GM12878 (cell line): ENCODE data around the gene PSMB10. TPM values are rescaled to one million over a fixed set of nuclear protein-coding genes. Genes with fewer than 3 reads are reported as not detected.

Experiments used
- ATAC-seq: fragments of 200-7000 bp; cut with Tn5 transposase; 3 replicates; pipeline ENCODE4 v1.9.1; 2020; ENCODE audit warnings: mild to moderate bottlenecking, moderate library complexity
- BruUV-seq: library from RNA; stranded (reverse); fragments of 400-500 nt; replicated peaks from 2 replicates; lab custom pipeline; 2021; lab: Mats Ljungman, UMichigan
- CTCF ChIA-PET: fragments of 300-600 bp; sonication (Branson Sonifier 250); formaldehyde crosslinking; extraction: SDS; loops from one replicate; lab custom pipeline; 2021; ENCODE audit warnings: inconsistent platforms; lab: Yijun Ruan, JAX
- POLR2A ChIA-PET: fragments of 350-600 bp; formaldehyde crosslinking; extraction: SDS; loops from one replicate; lab custom pipeline; 2021; ENCODE audit warnings: inconsistent platforms; lab: Charles Lee
- RAD21 ChIA-PET: fragments of 300-600 bp; sonication (Branson Sonifier 250); formaldehyde crosslinking; loops from one replicate; lab custom pipeline; 2023; ENCODE audit warnings: antibody characterized with exemption; ENCODE audit not compliant: unreplicated experiment; lab: Charles Lee
- SMC1A ChIA-PET: fragments of 300-600 bp; sonication (Branson Sonifier 250); formaldehyde crosslinking; loops from one replicate; lab custom pipeline; 2023; ENCODE audit not compliant: unreplicated experiment, uncharacterized antibody; lab: Charles Lee
- DNase-seq: peaks from one replicate; pipeline ENCODE4 v3.0.0-alpha.2; 2011; ENCODE audit warnings: low read depth, low spot score
- FAIRE-seq: peaks from 3 replicates; lab custom pipeline; 2011; peaks lifted over from hg19 to GRCh38; lab: Jason Lieb, UNC
- H2AFZ ChIP-seq: 2 replicates; pipeline ENCODE4 v1.6.0; 2011; ENCODE audit warnings: low read depth, low read length, control low read depth; ENCODE audit not compliant: control insufficient read depth
- H3K27ac ChIP-seq: 2 replicates; pipeline ENCODE4 v1.5.1; 2011; ENCODE audit warnings: control low read depth; ENCODE audit not compliant: control insufficient read depth, insufficient read depth
- H3K27me3 ChIP-seq, 2 experiments: replicated peaks in 1 of 2; 2 replicates each; pipeline versions ENCODE4 v1.6.0 to v1.6.1; 2011; ENCODE audit warnings: low read length in 1 of 2; ENCODE audit not compliant: control insufficient read depth in 2 of 2, insufficient read depth in 2 of 2
- H3K36me3 ChIP-seq, 2 experiments: 2 replicates each; pipeline ENCODE4 v1.5.1; 2011; ENCODE audit warnings: low read length in 1 of 2; ENCODE audit not compliant: control insufficient read depth in 2 of 2, insufficient read depth in 2 of 2
- H3K4me1 ChIP-seq: 2 replicates; pipeline ENCODE4 v1.6.1; 2011; ENCODE audit warnings: mild to moderate bottlenecking, low read length, moderate library complexity, mixed read lengths; ENCODE audit not compliant: control insufficient read depth, insufficient read depth
- H3K4me2 ChIP-seq: 2 replicates; pipeline ENCODE4 v1.6.0; 2011; ENCODE audit warnings: control low read depth; ENCODE audit not compliant: control insufficient read depth, insufficient read depth
- H3K4me3 ChIP-seq: fragments of 200-600 bp; sonication (generic); 2 replicates; pipeline ENCODE4 v1.5.1; 2016
- H3K79me2 ChIP-seq: 2 replicates; pipeline ENCODE4 v1.6.0; 2011; ENCODE audit warnings: low read length; ENCODE audit not compliant: control insufficient read depth, insufficient read depth
- H3K9ac ChIP-seq: 2 replicates; pipeline ENCODE4 v1.8.0; 2011; ENCODE audit warnings: low read length, control low read depth, mixed read lengths; ENCODE audit not compliant: control insufficient read depth, insufficient read depth
- H3K9me3 ChIP-seq: replicated peaks from 3 replicates; pipeline ENCODE4 v1.5.1; 2011; ENCODE audit warnings: mild to moderate bottlenecking, low read length; ENCODE audit not compliant: control insufficient read depth, insufficient read depth
- H4K20me1 ChIP-seq: 2 replicates; pipeline ENCODE4 v1.6.0; 2011; ENCODE audit not compliant: control insufficient read depth, insufficient read depth
- ATF2 ChIP-seq: IDR thresholded peaks from 2 replicates; pipeline ENCODE4 v1.6.1; 2012; ENCODE audit warnings: low read length, inconsistent platforms
- CBX5 ChIP-seq: sonication (generic); IDR thresholded peaks from 2 replicates; pipeline ENCODE4 v1.6.1; 2016; ENCODE audit warnings: low read depth, moderate library complexity, mild to moderate bottlenecking, inconsistent platforms
- DPF2 ChIP-seq: fragments of 450-650 bp; IDR thresholded peaks from 2 replicates; pipeline ENCODE4 v1.6.1; 2017; ENCODE audit warnings: mild to moderate bottlenecking
- POLR2A ChIP-seq: IDR thresholded peaks from 2 replicates; pipeline ENCODE4 v1.6.1; 2011; ENCODE audit warnings: low read depth, mild to moderate bottlenecking, low read length
- SUZ12 ChIP-seq: fragments of 200-600 bp; sonication (generic); IDR thresholded peaks from one replicate; pipeline ENCODE4 v1.6.1; 2018; ENCODE audit warnings: antibody characterized with exemption, mild to moderate bottlenecking; ENCODE audit not compliant: unreplicated experiment
- USF2 ChIP-seq: IDR thresholded peaks from 2 replicates; pipeline ENCODE4 v1.6.1; 2011; ENCODE audit warnings: low read depth, low read length, improper control_type of control experiment, borderline replicate concordance
- ZNF592 ChIP-seq: fragments of 450-650 bp; IDR thresholded peaks from 2 replicates; pipeline ENCODE4 v1.6.1; 2017; ENCODE audit warnings: mild to moderate bottlenecking, moderate library complexity
- WGBS: methylation state at CpG from one replicate; pipeline ENCODE4 v1.1.6; 2016; ENCODE audit warnings: low lambda C conversion rate; ENCODE audit not compliant: insufficient replicate concordance, insufficient coverage; ENCODE audit errors: missing lambda C conversion rate; 5-methylcytosine and 5-hydroxymethylcytosine counted together
- in situ Hi-C: fragments of 300-500 bp; cut with MboI; formaldehyde crosslinking; loops from 9 replicates; pipeline ENCODE4 v1.14.3; 2018; ENCODE audit warnings: mixed read lengths
- intact Hi-C: fragments of 100-400 bp; cut with micrococcal nuclease; formaldehyde crosslinking; loops from one replicate; pipeline ENCODE4 v1.14.2; 2022; ENCODE audit not compliant: unreplicated experiment
- polyA plus RNA-seq, 11 experiments: library from polyadenylated mRNA; depleted of rRNA in 4 of 11; unstranded in 6 of 11; stranded (reverse) in 5 of 11; fragments of >200 nt; fragmentation: Nextera tagmentation in 4 of 11; fragmentation: Illumina TruSeq in 1 of 11; extraction: Ambion mirVana in 4 of 11; extraction: Trizol in 1 of 11; gene quantifications; 1 replicate in 1 of 11; 2 replicates in 10 of 11; pipeline versions ENCODE4 v1.2.1 to v1.2.3, GENCODE V29; 2011 to 2016; ENCODE audit warnings: inconsistent platforms in 2 of 11, missing spikeins in 2 of 11, low read depth in 1 of 11
- total RNA-seq, 4 experiments: library from RNA; depleted of rRNA in 3 of 4; stranded (reverse); fragments of >200 nt in 3 of 4; fragmentation: Illumina TruSeq in 1 of 4; extraction: Trizol in 1 of 4; gene quantifications; 2 replicates each; pipeline versions ENCODE4 v1.2.1 to v1.2.3, GENCODE V29; 2013 to 2021

PSMB10 gene
- total and polyA plus RNA-seq, 10 of the 15 experiments (the other 5 are each of a cell fraction or from before 2014, with no cell fraction given): 24.1 to 308 (median 151) TPM

GRCh38 chr16:67924140-67924906 is 12.3 kb downstream of the PSMB10 start:
- no peak for ATAC-seq
- H3K9ac ChIP-seq: no peak overlapping the region
- no peak overlapping the region for H2AFZ ChIP-seq
- DNase-seq: no peak
- TF ChIP-seq POLR2A (0 out of 2 replicates have a peak, but pooled peaks have one; percentile 17), SUZ12 (no peak)
- TF ChIP-seq, all 136 proteins: peak for 1
- ChIA-PET POLR2A (interaction anchor here (0.6 kb wide), 1 partner anchor 76 kb away, joined by 4 read pairs; no protein-coding TSS in a partner anchor), CTCF (interaction anchor here (0.6 to 2.2 kb wide), 7 partner anchors 17 to 404 kb away, joined by 3 to 11 read pairs (median 3); no protein-coding TSS in a partner anchor), RAD21 (interaction anchor here (0.6 to 1.0 kb wide), 2 partner anchors 9 to 253 kb away, joined by 3 read pairs; no protein-coding TSS in a partner anchor), SMC1A (interaction anchor here (0.6 to 1.1 kb wide), 3 partner anchors 30 to 122 kb away, joined by 3 to 4 read pairs (median 4); no protein-coding TSS in a partner anchor)
- H3K9me3 ChIP-seq: no peaks in the 10 kb centered on the region
- H3K4me1 ChIP-seq: no peaks in the 10 kb centered on the region; the same call in 1 of the 2 replicates
- no peak overlapping the region for H3K4me2 ChIP-seq
- BruUV-seq: no TSS peak
- in situ Hi-C loops: no loop called here
- FAIRE-seq: no peak
- peaks cover 0 to 11% of the 10 kb centered on the region in 2 experiments; a peak in 2 of 4 replicates for H3K36me3 ChIP-seq
- H3K4me3 ChIP-seq: no peak overlapping the region
- no peaks in the 10 kb centered on the region for H4K20me1 ChIP-seq
- H3K27ac ChIP-seq: no peak overlapping the region
- 98% methylated on average over 10 of the region's 10 CpGs for WGBS
- no peaks in the 10 kb centered on the region for H3K27me3 ChIP-seq
- H3K79me2 ChIP-seq: no peaks in the 10 kb centered on the region
- intact Hi-C loops: loop anchor here (10.0 kb wide), 1 partner anchor 400 kb away; the partner anchor contains the start of gene RIPOR1

GRCh38 chr16:67923414-67924116 is 13.1 kb downstream of the PSMB10 start:
- intact Hi-C loops: loop anchor here (10.0 kb wide), 1 partner anchor 399 kb away; the partner anchor contains the start of gene RIPOR1
- TF ChIP-seq USF2: no peak
- no peak for TF ChIP-seq ATF2
- no peak for TF ChIP-seq DPF2
- TF ChIP-seq CBX5: no peak
- TF ChIP-seq ZNF592: no peak

More at GRCh38 chr16:67923414-67924116, 13.1 kb downstream of the PSMB10 start:
- peaks cover 0 to 8% of the 10 kb centered on the region in 2 experiments; a peak in 2 of 4 replicates for H3K36me3 ChIP-seq
- no peak overlapping the region for H2AFZ ChIP-seq
- H3K4me3 ChIP-seq: no peak overlapping the region
- H3K9ac ChIP-seq: no peak overlapping the region
- in situ Hi-C loops: no loop called here
- no peaks in the 10 kb centered on the region; the same call in 1 of the 2 replicates for H3K4me1 ChIP-seq
- POLR2A ChIA-PET: no interaction called here
- no peaks in the 10 kb centered on the region for H3K79me2 ChIP-seq
- RAD21 ChIA-PET: no interaction called here
- no peak for ATAC-seq
- H3K9me3 ChIP-seq: no peaks in the 10 kb centered on the region
- H3K27me3 ChIP-seq: no peaks in the 10 kb centered on the region
- WGBS: 85% methylated on average over 10 of the region's 10 CpGs
- no peak for FAIRE-seq
- CTCF ChIA-PET: no interaction called here
- SMC1A ChIA-PET: no interaction called here
- H4K20me1 ChIP-seq: no peaks in the 10 kb centered on the region
- H3K27ac ChIP-seq: no peak overlapping the region
- H3K4me2 ChIP-seq: no peak overlapping the region
- no peak for DNase-seq
- no TSS peak for BruUV-seq
